ENCODE results near the gene PHGDH. TPM values are rescaled to one million over a fixed set of nuclear protein-coding genes. Genes with fewer than 3 reads are reported as not detected.

PHGDH gene
- polyA plus RNA-seq, 1 donor (not counting 4 experiments of a cell fraction or from before 2014, with no cell fraction given): 40.3 TPM

DNA sequence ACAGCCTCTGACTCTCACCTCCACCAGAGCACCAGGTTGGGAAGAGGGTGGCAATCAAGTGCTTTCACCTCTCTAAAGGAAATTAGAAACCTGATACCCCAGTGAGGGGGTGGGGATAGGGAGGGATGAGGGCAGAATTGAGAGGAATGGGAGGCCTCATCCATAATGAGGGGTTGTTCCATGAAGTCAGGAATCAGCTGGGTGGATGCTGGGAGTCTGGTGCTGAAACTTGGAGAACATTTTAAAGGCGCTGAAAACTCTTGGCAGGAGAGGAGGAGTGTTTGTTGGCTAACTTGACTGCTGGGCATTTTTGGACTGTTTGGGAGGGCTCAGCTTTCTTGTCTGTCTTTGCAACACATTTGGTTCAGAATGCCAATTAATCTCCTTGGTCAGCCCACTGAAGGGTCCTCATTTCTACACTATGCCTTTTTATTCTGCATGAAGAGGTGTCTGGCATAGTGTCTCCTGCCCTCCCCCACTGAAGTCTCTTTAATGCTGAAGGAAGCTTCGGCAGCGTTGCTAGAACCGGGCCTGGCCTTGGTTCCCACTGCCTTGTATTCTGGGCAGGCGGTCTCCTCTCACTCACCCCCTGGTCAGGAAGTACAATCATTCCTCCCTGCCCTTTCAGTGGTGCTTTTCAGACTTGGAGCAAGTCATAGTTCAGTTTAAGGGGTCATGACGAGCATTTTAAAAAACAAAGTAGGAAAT is 2.2 kb downstream of the PHGDH start:
- dilution Hi-C loops (cut with MboI; ENCODE audit: extremely low pct_ligation_motif_present, low sequenced_read_pairs): no loop called here
- H3K9ac ChIP-seq (ENCODE audit: control insufficient read depth, extremely low read depth, insufficient read depth, low read length): peak overlapping the region; percentile 84
- peaks cover 8% of the 10 kb centered on the region for H4K20me1 ChIP-seq (ENCODE audit: control insufficient read depth, extremely low read depth, insufficient read depth, low read length)
- H3K27ac ChIP-seq (ENCODE audit: control insufficient read depth, insufficient read depth, low read length): peak overlapping the region; percentile 85
- peaks cover 28% of the 10 kb centered on the region for H3K4me1 ChIP-seq (ENCODE audit: control insufficient read depth, extremely low read depth, insufficient read depth, low read length)
- DNase-seq (ENCODE audit: low read depth, low spot score) (no peak), FAIRE-seq (no peak)
- peak overlapping the region; percentile 32 for H2AFZ ChIP-seq (ENCODE audit: control insufficient read depth, low read length)
- no peak for TF ChIP-seq EZH2 (IDR thresholded peaks at IDR 0.05; ENCODE audit: low read length)
- TF ChIP-seq, protein P1, sequence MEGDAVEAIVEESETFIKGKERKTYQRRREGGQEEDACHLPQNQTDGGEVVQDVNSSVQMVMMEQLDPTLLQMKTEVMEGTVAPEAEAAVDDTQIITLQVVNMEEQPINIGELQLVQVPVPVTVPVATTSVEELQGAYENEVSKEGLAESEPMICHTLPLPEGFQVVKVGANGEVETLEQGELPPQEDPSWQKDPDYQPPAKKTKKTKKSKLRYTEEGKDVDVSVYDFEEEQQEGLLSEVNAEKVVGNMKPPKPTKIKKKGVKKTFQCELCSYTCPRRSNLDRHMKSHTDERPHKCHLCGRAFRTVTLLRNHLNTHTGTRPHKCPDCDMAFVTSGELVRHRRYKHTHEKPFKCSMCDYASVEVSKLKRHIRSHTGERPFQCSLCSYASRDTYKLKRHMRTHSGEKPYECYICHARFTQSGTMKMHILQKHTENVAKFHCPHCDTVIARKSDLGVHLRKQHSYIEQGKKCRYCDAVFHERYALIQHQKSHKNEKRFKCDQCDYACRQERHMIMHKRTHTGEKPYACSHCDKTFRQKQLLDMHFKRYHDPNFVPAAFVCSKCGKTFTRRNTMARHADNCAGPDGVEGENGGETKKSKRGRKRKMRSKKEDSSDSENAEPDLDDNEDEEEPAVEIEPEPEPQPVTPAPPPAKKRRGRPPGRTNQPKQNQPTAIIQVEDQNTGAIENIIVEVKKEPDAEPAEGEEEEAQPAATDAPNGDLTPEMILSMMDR (optimal IDR thresholded peaks at IDR 0.05 in 1 of 3, IDR thresholded peaks at IDR 0.05 in 1 of 3, conservative IDR thresholded peaks at IDR 0.05 in 1 of 3; ENCODE audit: extremely low read depth in 1 of 3, insufficient read depth in 2 of 3, low read length in 3 of 3): no peak
- H3K36me3 ChIP-seq (ENCODE audit: control insufficient read depth in 2 of 2, extremely low read depth in 1 of 2, insufficient read depth in 2 of 2, low read length in 2 of 2): peaks cover 0 to 11% of the 10 kb centered on the region in 2 experiments
- peak overlapping the region in 2 of 3 experiments; percentile 62 to 73 for H3K4me3 ChIP-seq (ENCODE audit: control insufficient read depth in 2 of 3, extremely low read depth in 1 of 3, insufficient read depth in 2 of 3, low read depth in 1 of 3, low read length in 3 of 3)
- H3K9me1 ChIP-seq (ENCODE audit: control insufficient read depth, extremely low read depth, insufficient read depth, low read length): no peaks in the 10 kb centered on the region
- H3K9me3 ChIP-seq (ENCODE audit: control insufficient read depth, low read depth, low read length): no peaks in the 10 kb centered on the region
- H3K4me2 ChIP-seq (ENCODE audit: control insufficient read depth, extremely low read depth, insufficient read depth, low read depth, low read length): peak overlapping the region; percentile 75
- no peaks in the 10 kb centered on the region for H3K27me3 ChIP-seq (ENCODE audit: control insufficient read depth, extremely low read depth, insufficient read depth, low read length)
- H3K79me2 ChIP-seq (ENCODE audit: control insufficient read depth, insufficient read depth, low read length): peaks cover 43% of the 10 kb centered on the region

DNA sequence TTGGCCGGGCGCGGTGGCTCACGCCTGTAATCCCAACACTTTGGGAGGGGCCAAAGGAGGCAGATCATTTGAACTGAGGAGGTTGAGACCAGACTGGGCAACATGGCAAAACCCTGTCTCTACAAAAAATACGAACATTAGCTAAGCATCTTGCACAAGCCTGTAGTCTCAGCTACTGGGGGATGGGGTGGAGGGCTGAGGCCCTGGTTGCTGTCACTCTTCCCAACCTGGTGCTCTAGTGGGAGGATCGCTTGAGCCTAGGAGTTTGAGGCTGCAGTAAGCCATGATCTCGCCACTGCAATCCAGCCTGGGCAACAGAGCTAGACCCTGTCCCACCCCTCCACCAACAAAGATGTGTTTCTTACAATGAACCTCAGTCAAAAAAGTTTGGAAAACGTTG is 2.8 kb downstream of the PHGDH start:
- H3K4me1 ChIP-seq (ENCODE audit: control insufficient read depth, extremely low read depth, insufficient read depth, low read length): peaks cover 28% of the 10 kb centered on the region
- H3K4me2 ChIP-seq (ENCODE audit: control insufficient read depth, extremely low read depth, insufficient read depth, low read depth, low read length): peak overlapping the region; percentile 75
- H3K4me3 ChIP-seq (ENCODE audit: control insufficient read depth in 2 of 3, extremely low read depth in 1 of 3, insufficient read depth in 2 of 3, low read depth in 1 of 3, low read length in 3 of 3): peak overlapping the region in 1 of 3 experiments; percentile 7
- H4K20me1 ChIP-seq (ENCODE audit: control insufficient read depth, extremely low read depth, insufficient read depth, low read length): peaks cover 8% of the 10 kb centered on the region
- peaks cover 0 to 11% of the 10 kb centered on the region in 2 experiments for H3K36me3 ChIP-seq (ENCODE audit: control insufficient read depth in 2 of 2, extremely low read depth in 1 of 2, insufficient read depth in 2 of 2, low read length in 2 of 2)
- no peak for FAIRE-seq
- peaks cover 43% of the 10 kb centered on the region for H3K79me2 ChIP-seq (ENCODE audit: control insufficient read depth, insufficient read depth, low read length)
- no peaks in the 10 kb centered on the region for H3K27me3 ChIP-seq (ENCODE audit: control insufficient read depth, extremely low read depth, insufficient read depth, low read length)
- DNase-seq (ENCODE audit: low read depth, low spot score): no peak
- peak overlapping the region; percentile 84 for H3K9ac ChIP-seq (ENCODE audit: control insufficient read depth, extremely low read depth, insufficient read depth, low read length)
- H3K9me3 ChIP-seq (ENCODE audit: control insufficient read depth, low read depth, low read length): no peaks in the 10 kb centered on the region
- TF ChIP-seq EZH2 (IDR thresholded peaks at IDR 0.05; ENCODE audit: low read length): no peak
- TF ChIP-seq, protein P1 (optimal IDR thresholded peaks at IDR 0.05 in 1 of 3, IDR thresholded peaks at IDR 0.05 in 1 of 3, conservative IDR thresholded peaks at IDR 0.05 in 1 of 3; ENCODE audit: extremely low read depth in 1 of 3, insufficient read depth in 2 of 3, low read length in 3 of 3): no peak
- dilution Hi-C loops (cut with MboI; ENCODE audit: extremely low pct_ligation_motif_present, low sequenced_read_pairs): no loop called here
- no peaks in the 10 kb centered on the region for H3K9me1 ChIP-seq (ENCODE audit: control insufficient read depth, extremely low read depth, insufficient read depth, low read length)
- H2AFZ ChIP-seq (ENCODE audit: control insufficient read depth, low read length): no peak overlapping the region
- H3K27ac ChIP-seq (ENCODE audit: control insufficient read depth, insufficient read depth, low read length): no peak overlapping the region

Measured in keratinocyte (primary cell).